ENCODE data around the gene SH3YL1. TPM values are rescaled to one million over a fixed set of nuclear protein-coding genes. Genes with fewer than 3 reads are reported as not detected.

SH3YL1 gene
- total RNA-seq, 6 experiments from 2014 or later, result 9.9 to 14.2 (median 12.7) TPM

DNA sequence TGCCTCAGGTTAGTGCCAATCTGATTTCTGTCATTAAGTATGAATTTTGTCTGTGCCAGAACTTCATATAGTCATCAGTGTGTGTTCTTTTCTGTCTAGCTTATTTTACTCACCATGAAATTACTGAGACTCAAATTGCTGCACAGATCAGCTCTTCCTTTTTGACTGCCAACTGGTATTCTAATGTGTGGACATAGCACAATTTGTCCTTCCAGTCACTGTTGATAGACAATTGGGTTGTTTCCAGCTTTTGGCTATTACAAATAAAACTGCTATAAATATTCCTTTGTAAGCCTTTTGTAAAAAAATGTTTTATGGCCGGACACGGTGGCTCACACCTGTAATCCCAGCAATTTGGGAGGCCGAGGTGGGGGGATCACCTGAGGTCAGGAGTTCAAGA lies 7.7 kb downstream of the SH3YL1 start:
- Mint-ChIP-seq H3K27me3 (ENCODE audit: insufficient read depth) (peaks cover 1% of the 10 kb centered on the region; the same call in 1 of the 2 replicates), H3K9me3 (peaks cover 15% of the 10 kb centered on the region), H3K27ac (no peak overlapping the region), H3K4me3 (no peak overlapping the region), H3K4me1 (ENCODE audit: low read depth) (no peaks in the 10 kb centered on the region; the same call in 1 of the 2 replicates), H3K36me3 (ENCODE audit: low read depth) (peaks cover 29% of the 10 kb centered on the region)
- no peak for TF ChIP-seq CTCF (IDR thresholded peaks at IDR 0.05)
- DNase-seq, result no peak

- TF ChIP-seq CTCF (IDR thresholded peaks at IDR 0.05), result no peak
- Mint-ChIP-seq H3K36me3 (ENCODE audit: low read depth) (peaks cover 20% of the 10 kb centered on the region), H3K9me3 (peaks cover 15% of the 10 kb centered on the region), H3K27me3 (ENCODE audit: insufficient read depth) (peaks cover 1% of the 10 kb centered on the region; the same call in 1 of the 2 replicates), H3K4me1 (ENCODE audit: low read depth) (no peaks in the 10 kb centered on the region; the same call in 1 of the 2 replicates), H3K4me3 (no peak overlapping the region), H3K27ac (no peak overlapping the region)
- no peak for DNase-seq
Measured at GRCh38 chr2:255195-255594, 8.6 kb downstream of the SH3YL1 start.

GRCh38 chr2:254241-254640 lies 9.6 kb downstream of the SH3YL1 start:
- peaks cover 1% of the 10 kb centered on the region; the same call in 1 of the 2 replicates for H3K27me3 Mint-ChIP-seq (ENCODE audit: insufficient read depth)
- TF ChIP-seq CTCF (IDR thresholded peaks at IDR 0.05), result no peak
- H3K4me1 Mint-ChIP-seq (ENCODE audit: low read depth), result no peaks in the 10 kb centered on the region; the same call in 1 of the 2 replicates
- peaks cover 15% of the 10 kb centered on the region for H3K36me3 Mint-ChIP-seq (ENCODE audit: low read depth)
- no peak overlapping the region for H3K4me3 Mint-ChIP-seq
- peak overlapping the region; percentile 48; the same call in 1 of the 2 replicates for H3K27ac Mint-ChIP-seq
- peaks cover 15% of the 10 kb centered on the region for H3K9me3 Mint-ChIP-seq
- DNase-seq, result peak; percentile 7

GRCh38 chr2:253202-253638 lies 10.6 kb downstream of the SH3YL1 start:
- H3K4me1 Mint-ChIP-seq (ENCODE audit: low read depth), result no peaks in the 10 kb centered on the region; the same call in 1 of the 2 replicates
- TF ChIP-seq CTCF (IDR thresholded peaks at IDR 0.05), result no peak
- H3K27me3 Mint-ChIP-seq (ENCODE audit: insufficient read depth), result no peaks in the 10 kb centered on the region
- H3K4me3 Mint-ChIP-seq, result no peak overlapping the region
- peaks cover 5% of the 10 kb centered on the region for H3K36me3 Mint-ChIP-seq (ENCODE audit: low read depth)
- H3K27ac Mint-ChIP-seq, result no peak overlapping the region
- DNase-seq, result no peak
- H3K9me3 Mint-ChIP-seq, result peaks cover 5% of the 10 kb centered on the region

DNA sequence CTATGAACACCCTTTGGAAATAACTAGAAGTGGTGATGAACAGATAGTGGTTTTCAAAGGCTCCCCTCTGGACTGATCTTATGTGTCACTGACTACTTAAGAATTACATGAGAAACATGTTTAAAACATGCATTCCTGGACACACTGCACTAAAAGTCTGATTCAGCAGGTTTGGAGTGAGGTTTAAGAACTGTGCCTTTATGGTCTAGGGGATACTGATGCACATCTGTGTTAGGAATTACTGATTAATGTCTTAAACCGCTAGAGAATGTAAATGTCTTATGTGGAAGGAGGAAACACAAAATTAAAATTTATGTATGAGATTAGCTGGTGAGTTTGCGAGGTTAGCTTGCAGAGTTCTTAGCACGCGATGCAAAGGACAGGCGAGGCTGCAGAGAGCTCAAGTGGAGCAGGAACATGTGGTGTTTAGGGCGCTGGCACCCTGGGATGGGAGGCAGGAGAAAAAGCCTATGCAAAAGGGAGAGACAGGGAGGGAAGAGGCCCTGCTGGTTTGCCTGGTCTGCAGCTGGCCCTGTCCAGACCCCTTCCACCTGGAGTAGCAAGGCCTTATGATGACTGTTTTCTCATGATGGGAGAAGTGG lies 11.7 kb downstream of the SH3YL1 start:
- no peak for TF ChIP-seq CTCF (IDR thresholded peaks at IDR 0.05)
- DNase-seq, result no peak
- no peaks in the 10 kb centered on the region; the same call in 1 of the 2 replicates for H3K9me3 Mint-ChIP-seq
- no peak overlapping the region for H3K27ac Mint-ChIP-seq
- peaks cover 2% of the 10 kb centered on the region for H3K4me1 Mint-ChIP-seq (ENCODE audit: low read depth)
- no peak overlapping the region for H3K4me3 Mint-ChIP-seq
- H3K36me3 Mint-ChIP-seq (ENCODE audit: low read depth), result 0 out of 2 replicates have a peak, but pooled peaks cover 1% of the 10 kb centered on the region
- H3K27me3 Mint-ChIP-seq (ENCODE audit: insufficient read depth), result no peaks in the 10 kb centered on the region; the same call in 1 of the 2 replicates
